Measurements from ENCODE around the gene DMD. TPM values are rescaled to one million over a fixed set of nuclear protein-coding genes. Genes with fewer than 3 reads are reported as not detected.

DMD gene
- total RNA-seq, 1 donor from 2014 or later, result 6.7 TPM

- no peak for DNase-seq (ENCODE audit: extremely low read depth, low read depth, low spot score)
Observed at GRCh38 chrX:33053001-33053400, 158.3 kb downstream of the DMD start.

GRCh38 chrX:33045882-33046281 lies 165.5 kb downstream of the DMD start:
- DNase-seq (ENCODE audit: extremely low read depth, low read depth, low spot score), result no peak

GRCh38 chrX:33045245-33045644 lies 166.1 kb downstream of the DMD start:
- no peak for DNase-seq (ENCODE audit: extremely low read depth, low read depth, low spot score)

GRCh38 chrX:33041141-33041540 lies 170.2 kb downstream of the DMD start:
- no peak for DNase-seq (ENCODE audit: extremely low read depth, low read depth, low spot score)

- DNase-seq (ENCODE audit: extremely low read depth, low read depth, low spot score), result no peak
Observed at GRCh38 chrX:33032700-33033099, 178.6 kb downstream of the DMD start.

- DNase-seq (ENCODE audit: extremely low read depth, low read depth, low spot score), result no peak
Observed at GRCh38 chrX:33014949-33015348, 196.4 kb downstream of the DMD start.

- no peak for DNase-seq (ENCODE audit: extremely low read depth, low read depth, low spot score)
Observed at GRCh38 chrX:33014086-33014485, 197.3 kb downstream of the DMD start.

- no peak for DNase-seq (ENCODE audit: extremely low read depth, low read depth, low spot score)
Observed at GRCh38 chrX:33001107-33001506, 210.2 kb downstream of the DMD start.

- no peak for DNase-seq (ENCODE audit: extremely low read depth, low read depth, low spot score)
Observed at GRCh38 chrX:32998776-32999175, 212.6 kb downstream of the DMD start.

GRCh38 chrX:32995427-32995826 lies 215.9 kb downstream of the DMD start:
- DNase-seq (ENCODE audit: extremely low read depth, low read depth, low spot score), result no peak

GRCh38 chrX:32987142-32987541 lies 224.2 kb downstream of the DMD start:
- DNase-seq (ENCODE audit: extremely low read depth, low read depth, low spot score), result no peak

- DNase-seq (ENCODE audit: extremely low read depth, low read depth, low spot score), result no peak
Observed at GRCh38 chrX:32985544-32985943, 225.8 kb downstream of the DMD start.

GRCh38 chrX:32966821-32967355 lies 244.5 kb downstream of the DMD start:
- DNase-seq (ENCODE audit: extremely low read depth, low read depth, low spot score), result no peak

- DNase-seq (ENCODE audit: extremely low read depth, low read depth, low spot score), result no peak
Observed at GRCh38 chrX:32954125-32954524, 257.2 kb downstream of the DMD start.

GRCh38 chrX:32948130-32948529 lies 263.2 kb downstream of the DMD start:
- no peak for DNase-seq (ENCODE audit: extremely low read depth, low read depth, low spot score)

- no peak for DNase-seq (ENCODE audit: extremely low read depth, low read depth, low spot score)
Observed at GRCh38 chrX:32937043-32937442, 274.3 kb downstream of the DMD start.

GRCh38 chrX:32933548-32933947 lies 277.8 kb downstream of the DMD start:
- DNase-seq (ENCODE audit: extremely low read depth, low read depth, low spot score), result no peak

- no peak for DNase-seq (ENCODE audit: extremely low read depth, low read depth, low spot score)
Observed at GRCh38 chrX:32929040-32929439, 282.3 kb downstream of the DMD start.

- DNase-seq (ENCODE audit: extremely low read depth, low read depth, low spot score), result no peak
Observed at GRCh38 chrX:32896088-32896487, 315.3 kb downstream of the DMD start.

GRCh38 chrX:32894679-32895078 lies 316.7 kb downstream of the DMD start:
- DNase-seq (ENCODE audit: extremely low read depth, low read depth, low spot score), result no peak

- DNase-seq (ENCODE audit: extremely low read depth, low read depth, low spot score), result no peak
Observed at GRCh38 chrX:32893751-32894150, 317.6 kb downstream of the DMD start.

- no peak for DNase-seq (ENCODE audit: extremely low read depth, low read depth, low spot score)
Observed at GRCh38 chrX:32877592-32877991, 333.8 kb downstream of the DMD start.

- no peak for DNase-seq (ENCODE audit: extremely low read depth, low read depth, low spot score)
Observed at GRCh38 chrX:32874839-32875238, 336.5 kb downstream of the DMD start.
